GM23338 (cell line): ENCODE measurements around the gene COX20. TPM values are rescaled to one million over a fixed set of nuclear protein-coding genes. Genes with fewer than 3 reads are reported as not detected.

ENCODE experiments used
- ATAC-seq: fragments of 200-7000 bp; cut with Tn5 transposase; 3 replicates; pipeline ENCODE4 v1.9.1; 2020
- DNase-seq: peaks from one replicate; pipeline ENCODE4 v3.0.0-alpha.2; 2015; ENCODE audit warnings: low spot score
- H2AFZ ChIP-seq: fragments of 200-600 bp; sonication (generic); 2 replicates; pipeline ENCODE4 v1.8.0; 2016; ENCODE audit warnings: antibody characterized with exemption, mild to moderate bottlenecking, moderate library complexity
- H3F3A ChIP-seq: fragments of 200-600 bp; sonication (generic); replicated peaks from 2 replicates; pipeline ENCODE4 v1.8.0; 2017; ENCODE audit warnings: antibody characterized with exemption, mixed run types, low read depth
- H3K27ac ChIP-seq: fragments of 200-600 bp; sonication (generic); 2 replicates; pipeline ENCODE4 v1.6.1; 2016; ENCODE audit warnings: low read depth
- H3K27me3 ChIP-seq: fragments of 200-600 bp; sonication (generic); 2 replicates; pipeline ENCODE4 v1.8.0; 2016; ENCODE audit warnings: mild to moderate bottlenecking, mixed run types, moderate library complexity; ENCODE audit not compliant: insufficient read depth
- H3K36me3 ChIP-seq: fragments of 200-600 bp; sonication (generic); 2 replicates; pipeline ENCODE4 v1.8.0; 2016; ENCODE audit warnings: mild to moderate bottlenecking; ENCODE audit not compliant: insufficient read depth
- H3K4me1 ChIP-seq: fragments of 200-600 bp; sonication (generic); 2 replicates; pipeline ENCODE4 v1.8.0; 2016; ENCODE audit warnings: mild to moderate bottlenecking, moderate library complexity; ENCODE audit not compliant: insufficient read depth
- H3K4me2 ChIP-seq: fragments of 200-600 bp; sonication (generic); 2 replicates; pipeline ENCODE4 v1.7.1; 2017; ENCODE audit warnings: mixed run types
- H3K4me3 ChIP-seq: fragments of 200-600 bp; sonication (generic); 2 replicates; pipeline ENCODE4 v1.6.1; 2016; ENCODE audit warnings: mixed run types
- H3K79me2 ChIP-seq: fragments of 200-600 bp; sonication (generic); replicated peaks from 2 replicates; pipeline ENCODE4 v1.8.0; 2017; ENCODE audit warnings: mild to moderate bottlenecking; ENCODE audit not compliant: insufficient read depth
- H3K9me2 ChIP-seq: fragments of 200-600 bp; sonication (generic); 2 replicates; pipeline ENCODE4 v1.8.0; 2017; ENCODE audit not compliant: insufficient read depth
- H4K20me1 ChIP-seq: fragments of 200-600 bp; sonication (generic); replicated peaks from 2 replicates; pipeline ENCODE4 v1.8.0; 2017; ENCODE audit warnings: mild to moderate bottlenecking; ENCODE audit not compliant: insufficient read depth
- H3K27ac Mint-ChIP-seq: 2 replicates; pipeline ENCODE4 v1.8.0; 2020; ENCODE audit warnings: inconsistent platforms, mild to moderate bottlenecking, moderate library complexity, mixed read lengths
- H3K27me3 Mint-ChIP-seq: 3 replicates; pipeline ENCODE4 v1.8.0; 2022; ENCODE audit warnings: low read depth, mild to moderate bottlenecking, moderate library complexity, mixed read lengths, inconsistent platforms; ENCODE audit not compliant: insufficient read depth, poor library complexity
- H3K36me3 Mint-ChIP-seq: 3 replicates; pipeline ENCODE4 v1.8.0; 2021; ENCODE audit warnings: low read depth, mild to moderate bottlenecking, inconsistent platforms, moderate library complexity, mixed read lengths
- H3K4me1 Mint-ChIP-seq: 3 replicates; pipeline ENCODE4 v1.8.0; 2020; ENCODE audit warnings: mild to moderate bottlenecking, inconsistent platforms, mixed read lengths
- H3K4me3 Mint-ChIP-seq: 3 replicates; pipeline ENCODE4 v1.8.0; 2021; ENCODE audit warnings: moderate library complexity, mild to moderate bottlenecking, inconsistent platforms, mixed read lengths
- H3K9me3 Mint-ChIP-seq: 3 replicates; pipeline ENCODE4 v1.8.0; 2020; ENCODE audit warnings: moderate library complexity, mild to moderate bottlenecking, inconsistent platforms, mixed read lengths
- CREB1 ChIP-seq: fragments of 250-450 bp; sonication (Bioruptor Pico); IDR thresholded peaks from 2 replicates; pipeline ENCODE4 v1.5.0; 2020; ENCODE audit warnings: low read depth, mild to moderate bottlenecking, moderate library complexity
- EZH2phosphoT487 ChIP-seq: fragments of 200-600 bp; sonication (generic); IDR thresholded peaks from one replicate; pipeline ENCODE4 v1.8.1; 2018; ENCODE audit warnings: antibody characterized with exemption; ENCODE audit not compliant: unreplicated experiment
- NANOG ChIP-seq: IDR thresholded peaks from 2 replicates; pipeline ENCODE4 v1.6.1; 2016; ENCODE audit warnings: antibody characterized with exemption, borderline replicate concordance
- POLR2AphosphoS5 ChIP-seq: IDR thresholded peaks from 2 replicates; pipeline ENCODE4 v1.6.1; 2016; ENCODE audit warnings: antibody characterized with exemption, low read depth
- REST ChIP-seq: IDR thresholded peaks from one replicate; pipeline ENCODE4 v1.6.1; 2018; ENCODE audit warnings: antibody characterized with exemption; ENCODE audit not compliant: unreplicated experiment
- STAT1 ChIP-seq: IDR thresholded peaks from one replicate; pipeline ENCODE4 v1.6.1; 2016; ENCODE audit warnings: antibody characterized with exemption; ENCODE audit not compliant: unreplicated experiment
- polyA plus RNA-seq: library from polyadenylated mRNA; unstranded; fragments of >200 nt; fragmentation: Nextera tagmentation; extraction: Ambion mirVana; gene quantifications from 2 replicates; pipeline ENCODE4 v1.2.1, GENCODE V29; 2016
- total RNA-seq: library from RNA; depleted of rRNA; stranded (reverse); fragments of >200 nt; shearing (Covaris generic); gene quantifications from 2 replicates; pipeline ENCODE4 v1.2.3, GENCODE V29; 2014
- TF ChIP-seq, protein P1 (sequence below), 2 experiments: fragments of 200-600 bp in 1 of 2; sonication (generic) in 1 of 2; conservative IDR thresholded peaks; 2 replicates each; pipeline versions ENCODE4 v1.5.1 to v1.6.1; 2016 to 2017; ENCODE audit warnings: antibody characterized with exemption in 2 of 2, low read depth in 2 of 2, mild to moderate bottlenecking in 2 of 2, moderate library complexity in 1 of 2

Gene COX20
- total and polyA plus RNA-seq, 2 experiments from 2014 or later, result 19.3 to 175 TPM

- peaks cover 45% of the 10 kb centered on the region for H3K79me2 ChIP-seq
Observed at GRCh38 chr1:244841273-244841927, 5.9 kb downstream of the COX20 start.

DNA sequence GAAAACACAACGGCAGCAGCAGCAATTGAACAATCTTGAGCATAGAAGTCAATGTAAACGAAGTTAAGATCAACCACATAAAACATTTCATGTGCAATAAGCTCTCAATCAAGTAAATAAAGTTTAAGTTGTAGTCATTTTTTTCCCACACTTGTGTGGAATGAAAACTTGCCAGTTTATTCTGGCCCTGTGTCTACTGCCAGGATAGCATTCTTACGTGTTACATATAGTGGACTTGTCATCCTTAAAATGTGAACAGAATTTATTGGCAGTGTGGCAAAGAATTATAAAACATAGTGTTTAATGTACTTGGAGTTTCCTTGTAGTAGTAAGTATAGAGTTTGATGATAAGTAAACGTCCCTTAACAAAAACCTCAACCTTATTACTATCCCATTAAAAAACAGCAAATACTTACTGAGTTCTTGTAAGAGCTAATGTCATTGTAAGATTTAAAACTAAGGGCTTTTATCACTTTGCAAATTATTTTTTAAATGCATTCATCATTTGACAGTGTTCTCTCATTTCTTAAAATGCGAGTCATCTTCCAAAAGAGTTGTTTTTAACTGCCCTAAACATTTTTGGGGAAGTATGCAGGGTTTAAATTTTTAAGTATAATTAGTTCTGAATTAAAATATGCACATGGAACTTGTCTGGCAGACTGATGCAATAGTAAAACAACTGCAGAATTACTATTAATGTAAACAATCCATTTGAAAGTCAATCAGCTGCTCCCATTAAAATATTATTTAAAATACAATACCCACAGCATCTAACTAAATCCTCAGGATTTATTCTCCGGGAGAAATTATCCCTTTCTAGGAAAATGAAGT lies 7.9 kb downstream of the COX20 start:
- peaks cover 26% of the 10 kb centered on the region for H3K79me2 ChIP-seq
- no peak for ATAC-seq
- H3K4me1 Mint-ChIP-seq, result peaks cover 12% of the 10 kb centered on the region
- H3K4me1 ChIP-seq, result peaks cover 7% of the 10 kb centered on the region; the same call in 1 of the 2 replicates
- no peak overlapping the region for H3K4me3 Mint-ChIP-seq
- no peak overlapping the region for H3K4me2 ChIP-seq
- H3K9me3 Mint-ChIP-seq, result no peaks in the 10 kb centered on the region; the same call in 2 of the 3 replicates
- H3F3A ChIP-seq, result peaks cover 55% of the 10 kb centered on the region
- H3K36me3 Mint-ChIP-seq, result peaks cover 82% of the 10 kb centered on the region
- DNase-seq, result no peak
- H3K36me3 ChIP-seq, result peaks cover 55% of the 10 kb centered on the region
- H3K4me3 ChIP-seq, result no peak overlapping the region
- peaks cover 21% of the 10 kb centered on the region for H4K20me1 ChIP-seq
- no peak overlapping the region for H3K27ac Mint-ChIP-seq
- no peaks in the 10 kb centered on the region for H3K9me2 ChIP-seq
- H3K27ac ChIP-seq, result peak overlapping the region; percentile 81
- no peak overlapping the region for H2AFZ ChIP-seq
- H3K27me3 Mint-ChIP-seq, result peaks cover 20% of the 10 kb centered on the region
- H3K27me3 ChIP-seq, result no peaks in the 10 kb centered on the region
- TF ChIP-seq, protein P1, sequence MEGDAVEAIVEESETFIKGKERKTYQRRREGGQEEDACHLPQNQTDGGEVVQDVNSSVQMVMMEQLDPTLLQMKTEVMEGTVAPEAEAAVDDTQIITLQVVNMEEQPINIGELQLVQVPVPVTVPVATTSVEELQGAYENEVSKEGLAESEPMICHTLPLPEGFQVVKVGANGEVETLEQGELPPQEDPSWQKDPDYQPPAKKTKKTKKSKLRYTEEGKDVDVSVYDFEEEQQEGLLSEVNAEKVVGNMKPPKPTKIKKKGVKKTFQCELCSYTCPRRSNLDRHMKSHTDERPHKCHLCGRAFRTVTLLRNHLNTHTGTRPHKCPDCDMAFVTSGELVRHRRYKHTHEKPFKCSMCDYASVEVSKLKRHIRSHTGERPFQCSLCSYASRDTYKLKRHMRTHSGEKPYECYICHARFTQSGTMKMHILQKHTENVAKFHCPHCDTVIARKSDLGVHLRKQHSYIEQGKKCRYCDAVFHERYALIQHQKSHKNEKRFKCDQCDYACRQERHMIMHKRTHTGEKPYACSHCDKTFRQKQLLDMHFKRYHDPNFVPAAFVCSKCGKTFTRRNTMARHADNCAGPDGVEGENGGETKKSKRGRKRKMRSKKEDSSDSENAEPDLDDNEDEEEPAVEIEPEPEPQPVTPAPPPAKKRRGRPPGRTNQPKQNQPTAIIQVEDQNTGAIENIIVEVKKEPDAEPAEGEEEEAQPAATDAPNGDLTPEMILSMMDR (conservative IDR thresholded peaks at IDR 0.05; ENCODE audit: low read depth in 2 of 2), result no peak
- TF ChIP-seq NANOG (no peak), CREB1 (CRISPR knock-in tag) (no peak), REST (no peak), EZH2phosphoT487 (no peak), POLR2AphosphoS5 (peak; percentile 28; the same call in 1 of the 2 replicates), STAT1 (no peak)

More at GRCh38 chr1:244841273-244841927, 5.9 kb downstream of the COX20 start:
- Mint-ChIP-seq H3K36me3 (peaks cover 73% of the 10 kb centered on the region), H3K4me3 (no peak overlapping the region), H3K4me1 (peaks cover 28% of the 10 kb centered on the region), H3K9me3 (no peaks in the 10 kb centered on the region; the same call in 2 of the 3 replicates), H3K27me3 (peaks cover 22% of the 10 kb centered on the region), H3K27ac (peak overlapping the region; percentile 43; the same call in 1 of the 2 replicates)
- ATAC-seq (no peak), DNase-seq (no peak)
- H3K27me3 ChIP-seq, result no peaks in the 10 kb centered on the region
- H4K20me1 ChIP-seq, result peaks cover 18% of the 10 kb centered on the region
- H3K36me3 ChIP-seq, result peaks cover 40% of the 10 kb centered on the region
- peaks cover 48% of the 10 kb centered on the region for H3F3A ChIP-seq
- H2AFZ ChIP-seq, result no peak overlapping the region
- peak overlapping the region; percentile 65 for H3K27ac ChIP-seq
- TF ChIP-seq STAT1 (no peak), POLR2AphosphoS5 (peak; percentile 16; the same call in 1 of the 2 replicates)
- no peak overlapping the region for H3K4me3 ChIP-seq
- no peak overlapping the region for H3K4me2 ChIP-seq
- H3K4me1 ChIP-seq, result peaks cover 18% of the 10 kb centered on the region
- H3K9me2 ChIP-seq, result no peaks in the 10 kb centered on the region
